ENCODE measurements around the gene PSTPIP1. TPM values are rescaled to one million over a fixed set of nuclear protein-coding genes. Genes with fewer than 3 reads are reported as not detected.

Gene PSTPIP1
- total and polyA plus RNA-seq, 10 of the 15 experiments (the other 5 are each of a cell fraction or from before 2014, with no cell fraction given) = 0.50 to 29.3 (median 14.5) TPM

DNA sequence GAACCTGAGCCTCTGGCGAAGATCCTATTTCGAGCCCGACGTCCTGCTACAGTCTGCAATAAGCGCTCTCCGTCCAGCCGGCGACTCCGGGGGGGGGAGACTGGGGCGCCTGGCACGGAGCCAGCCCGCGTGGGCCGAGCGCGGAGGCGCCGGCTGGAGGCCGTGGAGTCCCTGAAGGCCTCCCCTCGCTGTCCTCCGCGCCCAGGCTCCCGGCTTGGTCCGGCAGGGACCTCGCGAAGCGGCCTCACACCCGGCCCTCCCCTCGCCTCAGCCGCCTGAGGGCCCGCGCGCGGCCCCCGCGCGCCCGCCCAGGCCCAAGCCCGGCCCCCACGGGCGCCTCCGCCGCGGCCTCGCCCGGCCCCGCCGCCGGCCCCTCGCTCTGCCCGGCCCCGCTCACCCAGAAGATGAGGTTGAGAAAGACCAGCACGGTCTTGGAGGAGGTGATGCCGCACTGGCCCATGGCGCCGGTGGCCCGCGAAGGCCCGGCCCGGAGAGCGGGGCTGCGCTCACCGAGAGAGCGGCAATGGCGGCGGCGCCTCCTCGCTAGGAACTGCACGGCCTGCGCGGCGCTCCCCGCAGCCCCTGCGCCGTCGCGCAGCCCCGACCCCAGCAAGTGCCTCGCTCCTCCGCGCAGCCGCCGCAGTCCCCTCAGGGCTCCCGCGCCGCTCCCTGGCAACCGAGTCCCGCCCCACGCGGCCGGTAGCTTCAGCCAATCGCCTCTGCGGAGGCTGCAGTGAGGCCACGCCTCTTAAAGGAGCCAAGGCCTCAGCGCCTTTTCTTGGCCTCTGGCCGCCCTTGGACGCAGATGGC is 75.8 kb downstream of the PSTPIP1 start, which contains the start of gene TSPAN3 (continued):
- TF ChIP-seq, protein P1, sequence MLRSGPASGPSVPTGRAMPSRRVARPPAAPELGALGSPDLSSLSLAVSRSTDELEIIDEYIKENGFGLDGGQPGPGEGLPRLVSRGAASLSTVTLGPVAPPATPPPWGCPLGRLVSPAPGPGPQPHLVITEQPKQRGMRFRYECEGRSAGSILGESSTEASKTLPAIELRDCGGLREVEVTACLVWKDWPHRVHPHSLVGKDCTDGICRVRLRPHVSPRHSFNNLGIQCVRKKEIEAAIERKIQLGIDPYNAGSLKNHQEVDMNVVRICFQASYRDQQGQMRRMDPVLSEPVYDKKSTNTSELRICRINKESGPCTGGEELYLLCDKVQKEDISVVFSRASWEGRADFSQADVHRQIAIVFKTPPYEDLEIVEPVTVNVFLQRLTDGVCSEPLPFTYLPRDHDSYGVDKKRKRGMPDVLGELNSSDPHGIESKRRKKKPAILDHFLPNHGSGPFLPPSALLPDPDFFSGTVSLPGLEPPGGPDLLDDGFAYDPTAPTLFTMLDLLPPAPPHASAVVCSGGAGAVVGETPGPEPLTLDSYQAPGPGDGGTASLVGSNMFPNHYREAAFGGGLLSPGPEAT (IDR thresholded peaks at IDR 0.05; ENCODE audit: low read depth) = 0 out of 2 replicates have a peak, but pooled peaks have one; percentile 24
- TF ChIP-seq, protein P2, sequence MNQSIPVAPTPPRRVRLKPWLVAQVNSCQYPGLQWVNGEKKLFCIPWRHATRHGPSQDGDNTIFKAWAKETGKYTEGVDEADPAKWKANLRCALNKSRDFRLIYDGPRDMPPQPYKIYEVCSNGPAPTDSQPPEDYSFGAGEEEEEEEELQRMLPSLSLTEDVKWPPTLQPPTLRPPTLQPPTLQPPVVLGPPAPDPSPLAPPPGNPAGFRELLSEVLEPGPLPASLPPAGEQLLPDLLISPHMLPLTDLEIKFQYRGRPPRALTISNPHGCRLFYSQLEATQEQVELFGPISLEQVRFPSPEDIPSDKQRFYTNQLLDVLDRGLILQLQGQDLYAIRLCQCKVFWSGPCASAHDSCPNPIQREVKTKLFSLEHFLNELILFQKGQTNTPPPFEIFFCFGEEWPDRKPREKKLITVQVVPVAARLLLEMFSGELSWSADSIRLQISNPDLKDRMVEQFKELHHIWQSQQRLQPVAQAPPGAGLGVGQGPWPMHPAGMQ (IDR thresholded peaks at IDR 0.05; ENCODE audit: borderline replicate concordance) = no peak
- TF ChIP-seq NFIC (IDR thresholded peaks at IDR 0.05; ENCODE audit: low read depth, low read length) (no peak), SPI1 (IDR thresholded peaks at IDR 0.05; ENCODE audit: borderline replicate concordance, insufficient read depth, low read depth, low read length) (no peak), RELA (IDR thresholded peaks at IDR 0.05; ENCODE audit: borderline replicate concordance, partially characterized antibody) (no peak), NFXL1 (IDR thresholded peaks at IDR 0.05; ENCODE audit: borderline replicate concordance) (no peak), CREM (IDR thresholded peaks at IDR 0.05; ENCODE audit: low read depth) (no peak), CREB1 (IDR thresholded peaks at IDR 0.05; ENCODE audit: low read depth) (peak; percentile 51; the same call in 1 of the 2 replicates), TCF3 (IDR thresholded peaks at IDR 0.05; ENCODE audit: borderline replicate concordance, insufficient read depth, low read depth, low read length) (no peak), RUNX3 (IDR thresholded peaks at IDR 0.05; ENCODE audit: low read length) (no peak), BCL11A (IDR thresholded peaks at IDR 0.05; ENCODE audit: low read depth, low read length) (0 out of 2 replicates have a peak, but pooled peaks have one; percentile 17), RAD51 (IDR thresholded peaks at IDR 0.05) (no peak), ESRRA (IDR thresholded peaks at IDR 0.05; ENCODE audit: low read length) (no peak)
- TF ChIP-seq, protein P3, sequence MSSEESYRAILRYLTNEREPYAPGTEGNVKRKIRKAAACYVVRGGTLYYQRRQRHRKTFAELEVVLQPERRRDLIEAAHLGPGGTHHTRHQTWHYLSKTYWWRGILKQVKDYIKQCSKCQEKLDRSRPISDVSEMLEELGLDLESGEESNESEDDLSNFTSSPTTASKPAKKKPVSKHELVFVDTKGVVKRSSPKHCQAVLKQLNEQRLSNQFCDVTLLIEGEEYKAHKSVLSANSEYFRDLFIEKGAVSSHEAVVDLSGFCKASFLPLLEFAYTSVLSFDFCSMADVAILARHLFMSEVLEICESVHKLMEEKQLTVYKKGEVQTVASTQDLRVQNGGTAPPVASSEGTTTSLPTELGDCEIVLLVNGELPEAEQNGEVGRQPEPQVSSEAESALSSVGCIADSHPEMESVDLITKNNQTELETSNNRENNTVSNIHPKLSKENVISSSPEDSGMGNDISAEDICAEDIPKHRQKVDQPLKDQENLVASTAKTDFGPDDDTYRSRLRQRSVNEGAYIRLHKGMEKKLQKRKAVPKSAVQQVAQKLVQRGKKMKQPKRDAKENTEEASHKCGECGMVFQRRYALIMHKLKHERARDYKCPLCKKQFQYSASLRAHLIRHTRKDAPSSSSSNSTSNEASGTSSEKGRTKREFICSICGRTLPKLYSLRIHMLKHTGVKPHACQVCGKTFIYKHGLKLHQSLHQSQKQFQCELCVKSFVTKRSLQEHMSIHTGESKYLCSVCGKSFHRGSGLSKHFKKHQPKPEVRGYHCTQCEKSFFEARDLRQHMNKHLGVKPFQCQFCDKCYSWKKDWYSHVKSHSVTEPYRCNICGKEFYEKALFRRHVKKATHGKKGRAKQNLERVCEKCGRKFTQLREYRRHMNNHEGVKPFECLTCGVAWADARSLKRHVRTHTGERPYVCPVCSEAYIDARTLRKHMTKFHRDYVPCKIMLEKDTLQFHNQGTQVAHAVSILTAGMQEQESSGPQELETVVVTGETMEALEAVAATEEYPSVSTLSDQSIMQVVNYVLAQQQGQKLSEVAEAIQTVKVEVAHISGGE (CRISPR knock-in tag; IDR thresholded peaks at IDR 0.05) = no peak
- TF ChIP-seq, protein P4, sequence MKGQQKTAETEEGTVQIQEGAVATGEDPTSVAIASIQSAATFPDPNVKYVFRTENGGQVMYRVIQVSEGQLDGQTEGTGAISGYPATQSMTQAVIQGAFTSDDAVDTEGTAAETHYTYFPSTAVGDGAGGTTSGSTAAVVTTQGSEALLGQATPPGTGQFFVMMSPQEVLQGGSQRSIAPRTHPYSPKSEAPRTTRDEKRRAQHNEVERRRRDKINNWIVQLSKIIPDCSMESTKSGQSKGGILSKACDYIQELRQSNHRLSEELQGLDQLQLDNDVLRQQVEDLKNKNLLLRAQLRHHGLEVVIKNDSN (IDR thresholded peaks at IDR 0.05; ENCODE audit: borderline replicate concordance, extremely low read length, insufficient read depth, low read depth, low read length) = no peak
- TF ChIP-seq, protein P5, sequence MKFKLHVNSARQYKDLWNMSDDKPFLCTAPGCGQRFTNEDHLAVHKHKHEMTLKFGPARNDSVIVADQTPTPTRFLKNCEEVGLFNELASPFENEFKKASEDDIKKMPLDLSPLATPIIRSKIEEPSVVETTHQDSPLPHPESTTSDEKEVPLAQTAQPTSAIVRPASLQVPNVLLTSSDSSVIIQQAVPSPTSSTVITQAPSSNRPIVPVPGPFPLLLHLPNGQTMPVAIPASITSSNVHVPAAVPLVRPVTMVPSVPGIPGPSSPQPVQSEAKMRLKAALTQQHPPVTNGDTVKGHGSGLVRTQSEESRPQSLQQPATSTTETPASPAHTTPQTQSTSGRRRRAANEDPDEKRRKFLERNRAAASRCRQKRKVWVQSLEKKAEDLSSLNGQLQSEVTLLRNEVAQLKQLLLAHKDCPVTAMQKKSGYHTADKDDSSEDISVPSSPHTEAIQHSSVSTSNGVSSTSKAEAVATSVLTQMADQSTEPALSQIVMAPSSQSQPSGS (IDR thresholded peaks at IDR 0.05; ENCODE audit: low read length) = no peak
- TF ChIP-seq, protein P6, sequence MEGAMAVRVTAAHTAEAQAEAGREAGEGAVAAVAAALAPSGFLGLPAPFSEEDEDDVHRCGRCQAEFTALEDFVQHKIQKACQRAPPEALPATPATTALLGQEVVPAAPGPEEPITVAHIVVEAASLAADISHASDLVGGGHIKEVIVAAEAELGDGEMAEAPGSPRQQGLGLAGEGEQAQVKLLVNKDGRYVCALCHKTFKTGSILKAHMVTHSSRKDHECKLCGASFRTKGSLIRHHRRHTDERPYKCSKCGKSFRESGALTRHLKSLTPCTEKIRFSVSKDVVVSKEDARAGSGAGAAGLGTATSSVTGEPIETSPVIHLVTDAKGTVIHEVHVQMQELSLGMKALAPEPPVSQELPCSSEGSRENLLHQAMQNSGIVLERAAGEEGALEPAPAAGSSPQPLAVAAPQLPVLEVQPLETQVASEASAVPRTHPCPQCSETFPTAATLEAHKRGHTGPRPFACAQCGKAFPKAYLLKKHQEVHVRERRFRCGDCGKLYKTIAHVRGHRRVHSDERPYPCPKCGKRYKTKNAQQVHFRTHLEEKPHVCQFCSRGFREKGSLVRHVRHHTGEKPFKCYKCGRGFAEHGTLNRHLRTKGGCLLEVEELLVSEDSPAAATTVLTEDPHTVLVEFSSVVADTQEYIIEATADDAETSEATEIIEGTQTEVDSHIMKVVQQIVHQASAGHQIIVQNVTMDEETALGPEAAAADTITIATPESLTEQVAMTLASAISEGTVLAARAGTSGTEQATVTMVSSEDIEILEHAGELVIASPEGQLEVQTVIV (IDR thresholded peaks at IDR 0.05; ENCODE audit: borderline replicate concordance, partially characterized antibody) = no peak
